ENCODE measurements around the gene YEATS4. TPM values are rescaled to one million over a fixed set of nuclear protein-coding genes. Genes with fewer than 3 reads are reported as not detected.

Gene YEATS4
- total and polyA plus RNA-seq, 2 experiments from 2014 or later: 64.7 to 90.5 TPM

GRCh38 chr12:69355363-69356028 lies 4.0 kb upstream of the YEATS4 start:
- Histone ChIP-seq H3K9me2 (ENCODE audit: insufficient read depth) (no peaks in the 10 kb centered on the region), H2AFZ (no peak overlapping the region), H3K4me1 (ENCODE audit: insufficient read depth) (no peaks in the 10 kb centered on the region), H3K79me2 (replicated peaks; ENCODE audit: insufficient read depth) (peaks cover 4% of the 10 kb centered on the region), H3K27ac (ENCODE audit: low read depth) (no peak overlapping the region), H4K20me1 (replicated peaks; ENCODE audit: insufficient read depth) (no peaks in the 10 kb centered on the region), H3K27me3 (ENCODE audit: insufficient read depth) (no peaks in the 10 kb centered on the region), H3K36me3 (ENCODE audit: insufficient read depth) (no peaks in the 10 kb centered on the region), H3K4me3 (no peak overlapping the region), H3K4me2 (no peak overlapping the region), H3F3A (replicated peaks; ENCODE audit: low read depth) (no peaks in the 10 kb centered on the region)
- ATAC-seq (no peak), DNase-seq (ENCODE audit: low spot score) (no peak)
- no peak for TF ChIP-seq ZNF462 (CRISPR knock-in tag; IDR thresholded peaks at IDR 0.05)
- no peak for TF ChIP-seq EZH2phosphoT487 (IDR thresholded peaks at IDR 0.05; ENCODE audit: unreplicated experiment)
- TF ChIP-seq ZNF331 (CRISPR knock-in tag; IDR thresholded peaks at IDR 0.05; ENCODE audit: low read depth): no peak
- no peak for TF ChIP-seq ETS1 (IDR thresholded peaks at IDR 0.05)
- no peak for TF ChIP-seq STAT1 (IDR thresholded peaks at IDR 0.05; ENCODE audit: unreplicated experiment)
- TF ChIP-seq ZNF114 (CRISPR knock-in tag; IDR thresholded peaks at IDR 0.05): no peak
- no peak for TF ChIP-seq CTCF (conservative IDR thresholded peaks at IDR 0.05; ENCODE audit: low read depth in 2 of 2)
- TF ChIP-seq REST (IDR thresholded peaks at IDR 0.05; ENCODE audit: unreplicated experiment): no peak
- no peak for TF ChIP-seq JUNB (IDR thresholded peaks at IDR 0.05; ENCODE audit: unreplicated experiment)
- no peak for TF ChIP-seq CREB1 (CRISPR knock-in tag; IDR thresholded peaks at IDR 0.05; ENCODE audit: low read depth)
- no peak for TF ChIP-seq POLR2AphosphoS5 (IDR thresholded peaks at IDR 0.05; ENCODE audit: low read depth)
- no peak for TF ChIP-seq EZH2 (IDR thresholded peaks at IDR 0.05; ENCODE audit: low read depth, unreplicated experiment)
- no peak for TF ChIP-seq NANOG (IDR thresholded peaks at IDR 0.05; ENCODE audit: borderline replicate concordance)
- peaks cover 18% of the 10 kb centered on the region for H3K4me1 Mint-ChIP-seq
- peaks cover 4% of the 10 kb centered on the region; the same call in 2 of the 3 replicates for H3K36me3 Mint-ChIP-seq (ENCODE audit: low read depth)
- no peaks in the 10 kb centered on the region for H3K9me3 Mint-ChIP-seq
- H3K27ac Mint-ChIP-seq: no peak overlapping the region
- H3K27me3 Mint-ChIP-seq (ENCODE audit: insufficient read depth, low read depth, poor library complexity): no peaks in the 10 kb centered on the region
- H3K4me3 Mint-ChIP-seq: no peak overlapping the region
